WTC11 (cell line): ENCODE data around the gene AFG3L2.

Experiments
- ZNF138 ChIP-seq: sonication (generic); formaldehyde crosslinking; conservative IDR thresholded peaks from 2 replicates; pipeline ENCODE4 v1.8.1; 2022; ENCODE audit warnings: mild to moderate bottlenecking, moderate library complexity, missing genetic modification reagents
- ZNF396 ChIP-seq: fragments of 250-450 bp; sonication (Bioruptor Pico); IDR thresholded peaks from 2 replicates; pipeline ENCODE4 v1.8.0; 2021; ENCODE audit warnings: mild to moderate bottlenecking, moderate library complexity, borderline replicate concordance
- TF ChIP-seq, protein P1 (sequence below): sonication (generic); formaldehyde crosslinking; IDR thresholded peaks from 2 replicates; pipeline ENCODE4 v1.8.1; 2023; ENCODE audit warnings: mild to moderate bottlenecking, missing genetic modification reagents, moderate library complexity
- TF ChIP-seq, protein P2 (sequence below): fragments of 200-600 bp; IDR thresholded peaks from 2 replicates; pipeline ENCODE4 v1.8.0; 2022; ENCODE audit warnings: antibody characterized with exemption

DNA sequence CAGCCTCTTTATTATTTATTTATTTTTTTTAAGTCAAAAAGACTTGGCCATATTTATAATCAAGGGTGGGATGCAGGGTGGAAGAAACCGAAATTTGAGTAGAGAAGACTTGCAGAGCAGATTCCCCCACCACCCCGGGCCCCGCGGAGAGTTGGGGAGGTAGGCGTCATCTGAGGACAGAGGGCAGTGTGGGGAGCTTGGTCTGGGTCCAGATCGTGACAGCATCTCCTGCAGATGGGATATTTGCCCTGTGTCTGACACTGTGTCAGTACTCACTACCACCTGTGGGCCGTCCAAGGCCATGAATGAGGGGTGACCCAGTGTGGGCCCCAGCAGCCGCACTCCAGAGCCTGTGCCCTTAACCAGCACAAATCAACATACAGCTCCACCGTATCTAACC, 20.2 kb upstream of the AFG3L2 start:
- TF ChIP-seq, protein P1, sequence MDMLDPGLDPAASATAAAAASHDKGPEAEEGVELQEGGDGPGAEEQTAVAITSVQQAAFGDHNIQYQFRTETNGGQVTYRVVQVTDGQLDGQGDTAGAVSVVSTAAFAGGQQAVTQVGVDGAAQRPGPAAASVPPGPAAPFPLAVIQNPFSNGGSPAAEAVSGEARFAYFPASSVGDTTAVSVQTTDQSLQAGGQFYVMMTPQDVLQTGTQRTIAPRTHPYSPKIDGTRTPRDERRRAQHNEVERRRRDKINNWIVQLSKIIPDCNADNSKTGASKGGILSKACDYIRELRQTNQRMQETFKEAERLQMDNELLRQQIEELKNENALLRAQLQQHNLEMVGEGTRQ (CRISPR knock-in tag) = no peak
- TF ChIP-seq, protein P2, sequence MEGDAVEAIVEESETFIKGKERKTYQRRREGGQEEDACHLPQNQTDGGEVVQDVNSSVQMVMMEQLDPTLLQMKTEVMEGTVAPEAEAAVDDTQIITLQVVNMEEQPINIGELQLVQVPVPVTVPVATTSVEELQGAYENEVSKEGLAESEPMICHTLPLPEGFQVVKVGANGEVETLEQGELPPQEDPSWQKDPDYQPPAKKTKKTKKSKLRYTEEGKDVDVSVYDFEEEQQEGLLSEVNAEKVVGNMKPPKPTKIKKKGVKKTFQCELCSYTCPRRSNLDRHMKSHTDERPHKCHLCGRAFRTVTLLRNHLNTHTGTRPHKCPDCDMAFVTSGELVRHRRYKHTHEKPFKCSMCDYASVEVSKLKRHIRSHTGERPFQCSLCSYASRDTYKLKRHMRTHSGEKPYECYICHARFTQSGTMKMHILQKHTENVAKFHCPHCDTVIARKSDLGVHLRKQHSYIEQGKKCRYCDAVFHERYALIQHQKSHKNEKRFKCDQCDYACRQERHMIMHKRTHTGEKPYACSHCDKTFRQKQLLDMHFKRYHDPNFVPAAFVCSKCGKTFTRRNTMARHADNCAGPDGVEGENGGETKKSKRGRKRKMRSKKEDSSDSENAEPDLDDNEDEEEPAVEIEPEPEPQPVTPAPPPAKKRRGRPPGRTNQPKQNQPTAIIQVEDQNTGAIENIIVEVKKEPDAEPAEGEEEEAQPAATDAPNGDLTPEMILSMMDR = no peak
- TF ChIP-seq ZNF138 (CRISPR knock-in tag) (no peak), ZNF396 (CRISPR knock-in tag) (no peak)
